Gastrocnemius medialis (tissue), 4 donors: ENCODE measurements around the gene SMC1B. TPM values are rescaled to one million over a fixed set of nuclear protein-coding genes. Genes with fewer than 3 reads are reported as not detected.

Source experiments
- ATAC-seq, 2 donors: fragments of 150-250 bp; one replicate each; pipeline ENCODE4 v1.9.1; 2016
- DNase-seq, 2 donors: peaks; one replicate each; pipeline ENCODE4 v3.0.0-alpha.2; 2019
- H3K27ac ChIP-seq, 4 donors: fragments of 200-600 bp; sonication (generic); 1 replicate in 1 of 4; 2 replicates in 3 of 4; pipeline ENCODE4 v1.5.1; 2016 to 2018; ENCODE audit warnings: mild to moderate bottlenecking in 2 of 4, moderate library complexity in 1 of 4
- H3K27me3 ChIP-seq, 3 donors: fragments of 200-600 bp; sonication (generic) in 2 of 3; 1 replicate in 1 of 3; 2 replicates in 2 of 3; pipeline versions ENCODE4 v1.5.1 to v1.6.0; 2016 to 2019; ENCODE audit warnings: mild to moderate bottlenecking in 1 of 3, moderate library complexity in 1 of 3
- H3K36me3 ChIP-seq, 2 donors: fragments of 200-600 bp; sonication (generic) in 1 of 2; one replicate each; pipeline ENCODE4 v1.5.1; 2017 to 2018
- H3K4me1 ChIP-seq, 2 donors: fragments of 200-600 bp; sonication (generic) in 1 of 2; one replicate each; pipeline ENCODE4 v1.5.1; 2016 to 2017; ENCODE audit warnings: mild to moderate bottlenecking in 2 of 2
- H3K4me3 ChIP-seq, 4 donors: fragments of 200-600 bp; sonication (generic) in 3 of 4; 1 replicate in 1 of 4; 2 replicates in 3 of 4; pipeline ENCODE4 v1.5.1; 2016 to 2019; ENCODE audit warnings: mild to moderate bottlenecking in 2 of 4
- H3K9me3 ChIP-seq, 3 donors: fragments of 200-600 bp; sonication (generic) in 2 of 3; 1 replicate in 1 of 3; 2 replicates in 2 of 3; pipeline ENCODE4 v1.5.1; 2016 to 2019
- POLR2A ChIP-seq, 2 donors: fragments of 450-650 bp; IDR thresholded peaks; one replicate each; pipeline ENCODE4 v1.6.1; 2017; ENCODE audit warnings: antibody characterized with exemption in 2 of 2, mild to moderate bottlenecking in 2 of 2, moderate library complexity in 2 of 2
- in situ Hi-C, 4 donors: fragments of 200-750 bp; cut with MboI; loops; one replicate each; pipeline versions ENCODE4 v1.15.0 to v1.8.0; 2017; ENCODE audit warnings: low sequenced_read_pairs in 4 of 4
- intact Hi-C: fragments of 100-400 bp; cut with DNase I; formaldehyde crosslinking; loops from one replicate; pipeline ENCODE4 v1.15.1; 2023; ENCODE audit warnings: low total_unique reads
- total RNA-seq, 4 donors: library from RNA; depleted of rRNA; stranded (reverse); fragments of >200 nt; gene quantifications; one replicate each; pipeline versions ENCODE4 v1.1.0 to v1.2.3, GENCODE V29; 2016
- TF ChIP-seq, protein P1 (sequence below), 5 experiments: fragments of 450-650 bp in 3 of 5; fragments of 200-600 bp in 2 of 5; sonication (generic) in 2 of 5; IDR thresholded peaks in 4 of 5; conservative IDR thresholded peaks in 1 of 5; 1 replicate in 4 of 5; 2 replicates in 1 of 5; pipeline ENCODE4 v1.5.1; 2016 to 2019; ENCODE audit warnings: antibody characterized with exemption in 5 of 5, mild to moderate bottlenecking in 3 of 5, moderate library complexity in 3 of 5

Gene SMC1B
- total RNA-seq, 4 donors from 2014 or later: not detected

DNA sequence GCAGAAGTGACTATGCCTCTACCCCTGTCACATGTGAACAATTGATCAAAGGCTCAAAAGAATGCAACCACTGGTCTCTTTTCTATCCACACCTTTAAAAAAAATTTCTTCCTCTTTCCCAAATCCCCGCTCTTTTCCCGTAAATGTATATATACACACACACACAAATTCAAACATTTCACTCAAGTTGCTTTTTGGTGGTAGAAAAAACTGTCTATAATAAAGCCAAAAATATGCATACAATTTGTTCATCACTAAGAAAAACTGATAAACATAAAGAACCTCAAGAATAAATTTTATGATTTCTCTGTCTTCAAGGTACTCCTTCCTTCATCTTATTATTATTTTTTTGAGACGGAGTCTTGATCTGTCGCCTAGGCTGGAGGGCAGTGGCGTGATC, 5.6 kb downstream of the SMC1B start:
- DNase-seq (no peak), ATAC-seq (no peak)
- no peaks in the 10 kb centered on the region for H3K9me3 ChIP-seq
- no peaks in the 10 kb centered on the region for H3K36me3 ChIP-seq
- no peak overlapping the region for H3K4me3 ChIP-seq
- in situ Hi-C loops (no loop called here), intact Hi-C loops (no loop called here)
- H3K27me3 ChIP-seq: no peaks in the 10 kb centered on the region
- H3K27ac ChIP-seq: no peak overlapping the region
- TF ChIP-seq, protein P1, sequence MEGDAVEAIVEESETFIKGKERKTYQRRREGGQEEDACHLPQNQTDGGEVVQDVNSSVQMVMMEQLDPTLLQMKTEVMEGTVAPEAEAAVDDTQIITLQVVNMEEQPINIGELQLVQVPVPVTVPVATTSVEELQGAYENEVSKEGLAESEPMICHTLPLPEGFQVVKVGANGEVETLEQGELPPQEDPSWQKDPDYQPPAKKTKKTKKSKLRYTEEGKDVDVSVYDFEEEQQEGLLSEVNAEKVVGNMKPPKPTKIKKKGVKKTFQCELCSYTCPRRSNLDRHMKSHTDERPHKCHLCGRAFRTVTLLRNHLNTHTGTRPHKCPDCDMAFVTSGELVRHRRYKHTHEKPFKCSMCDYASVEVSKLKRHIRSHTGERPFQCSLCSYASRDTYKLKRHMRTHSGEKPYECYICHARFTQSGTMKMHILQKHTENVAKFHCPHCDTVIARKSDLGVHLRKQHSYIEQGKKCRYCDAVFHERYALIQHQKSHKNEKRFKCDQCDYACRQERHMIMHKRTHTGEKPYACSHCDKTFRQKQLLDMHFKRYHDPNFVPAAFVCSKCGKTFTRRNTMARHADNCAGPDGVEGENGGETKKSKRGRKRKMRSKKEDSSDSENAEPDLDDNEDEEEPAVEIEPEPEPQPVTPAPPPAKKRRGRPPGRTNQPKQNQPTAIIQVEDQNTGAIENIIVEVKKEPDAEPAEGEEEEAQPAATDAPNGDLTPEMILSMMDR (IDR thresholded peaks at IDR 0.05 in 4 of 5, conservative IDR thresholded peaks at IDR 0.05 in 1 of 5): no peak
- no peak for TF ChIP-seq POLR2A (IDR thresholded peaks at IDR 0.05)
- H3K4me1 ChIP-seq: no peaks in the 10 kb centered on the region

DNA sequence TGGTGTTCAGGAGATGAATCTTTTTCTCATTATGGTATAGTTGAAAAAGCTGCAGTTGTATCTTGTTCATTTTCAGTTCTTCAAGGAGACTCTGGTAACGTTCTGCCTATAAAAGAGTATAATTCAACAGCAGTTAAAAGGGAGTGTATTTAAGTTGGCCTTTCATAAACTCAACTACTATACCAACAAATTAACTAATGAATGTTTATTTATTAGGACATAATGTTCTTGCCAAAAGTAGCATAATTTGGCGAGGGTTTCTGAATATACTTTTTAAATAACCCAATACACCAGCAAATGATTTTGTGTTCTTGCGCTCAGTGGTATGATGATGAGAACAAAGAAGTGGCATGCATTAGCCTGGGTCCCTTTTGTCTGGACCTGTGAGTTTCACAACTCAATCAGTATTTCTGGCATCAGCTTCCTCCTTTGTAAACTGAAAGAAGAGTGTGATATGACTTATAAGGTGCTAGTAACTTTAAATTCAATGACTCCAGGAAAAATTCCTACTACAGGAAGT, 10.9 kb downstream of the SMC1B start:
- Histone ChIP-seq H3K36me3 (no peaks in the 10 kb centered on the region), H3K4me3 (no peak overlapping the region), H3K27ac (no peak overlapping the region), H3K9me3 (no peaks in the 10 kb centered on the region), H3K27me3 (no peaks in the 10 kb centered on the region), H3K4me1 (no peaks in the 10 kb centered on the region)
- in situ Hi-C loops: no loop called here
- intact Hi-C loops: no loop called here
- no peak for TF ChIP-seq POLR2A (IDR thresholded peaks at IDR 0.05)
- TF ChIP-seq, protein P1 (IDR thresholded peaks at IDR 0.05 in 4 of 5, conservative IDR thresholded peaks at IDR 0.05 in 1 of 5): no peak
- DNase-seq (no peak), ATAC-seq (no peak)

DNA sequence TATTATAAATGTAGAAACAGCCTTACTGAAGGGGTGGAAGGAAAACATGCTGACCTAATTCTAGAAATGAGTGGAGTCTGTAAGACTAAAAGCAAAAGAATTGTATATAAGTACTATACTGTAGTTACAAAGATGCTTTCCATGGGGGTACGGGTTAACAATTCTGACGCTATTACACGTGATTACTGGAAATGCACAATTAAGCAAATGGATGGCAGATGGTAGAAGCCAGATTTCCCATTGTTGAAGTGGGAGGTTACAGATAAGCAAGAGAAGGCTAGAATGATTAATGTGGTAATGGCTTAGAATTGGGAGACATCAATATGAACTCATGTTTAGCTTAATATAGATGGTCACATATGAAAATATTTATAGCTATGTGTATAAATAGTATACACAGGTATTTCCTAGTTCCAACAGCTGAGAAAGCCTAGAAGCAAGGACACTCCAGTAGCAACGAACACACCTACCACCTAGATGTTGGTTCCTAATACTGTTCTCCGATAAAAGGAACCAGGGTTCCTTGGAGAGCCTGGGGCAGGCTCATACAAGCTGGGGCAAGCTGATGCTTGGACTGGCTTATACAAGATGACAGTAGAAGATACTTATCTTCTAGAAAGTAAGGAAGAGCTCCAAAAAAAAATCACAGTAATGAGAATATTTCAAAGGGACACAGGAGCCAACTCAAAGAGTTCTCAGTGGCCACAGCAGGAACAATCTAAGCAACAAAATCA, 13.5 kb downstream of the SMC1B start:
- Histone ChIP-seq H3K36me3 (no peaks in the 10 kb centered on the region), H3K27ac (no peak overlapping the region), H3K27me3 (no peaks in the 10 kb centered on the region), H3K9me3 (no peaks in the 10 kb centered on the region), H3K4me3 (no peak overlapping the region), H3K4me1 (no peaks in the 10 kb centered on the region)
- intact Hi-C loops: no loop called here
- TF ChIP-seq, protein P1 (IDR thresholded peaks at IDR 0.05 in 4 of 5, conservative IDR thresholded peaks at IDR 0.05 in 1 of 5): no peak
- TF ChIP-seq POLR2A (IDR thresholded peaks at IDR 0.05): no peak
- in situ Hi-C loops: no loop called here
- DNase-seq: no peak
- ATAC-seq: no peak

DNA sequence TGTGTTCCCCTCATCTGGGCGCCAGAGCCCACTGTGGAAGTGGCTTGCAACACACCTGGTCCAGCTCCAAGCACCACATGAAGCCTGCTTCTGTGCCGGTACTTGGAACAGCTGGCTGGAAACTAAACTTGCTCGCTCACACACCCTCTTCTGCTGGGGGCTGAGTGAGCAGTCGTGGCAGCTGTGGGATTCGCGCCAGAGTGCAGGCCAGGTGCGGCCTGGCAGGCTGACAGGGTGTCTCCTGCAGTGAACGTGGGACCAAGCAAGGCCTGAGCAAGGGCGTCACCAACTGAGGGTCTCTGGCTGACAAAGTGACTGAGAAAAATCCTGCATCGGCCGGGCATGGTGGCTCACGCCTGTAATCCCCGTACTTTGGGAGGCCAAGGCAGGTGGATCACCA, 15.2 kb downstream of the SMC1B start:
- Histone ChIP-seq H3K4me3 (no peak overlapping the region), H3K36me3 (no peaks in the 10 kb centered on the region), H3K4me1 (no peaks in the 10 kb centered on the region), H3K27ac (no peak overlapping the region), H3K9me3 (no peaks in the 10 kb centered on the region), H3K27me3 (no peaks in the 10 kb centered on the region)
- ATAC-seq (no peak), DNase-seq (no peak)
- intact Hi-C loops (no loop called here), in situ Hi-C loops (no loop called here)
- TF ChIP-seq, protein P1 (IDR thresholded peaks at IDR 0.05 in 4 of 5, conservative IDR thresholded peaks at IDR 0.05 in 1 of 5): no peak
- no peak for TF ChIP-seq POLR2A (IDR thresholded peaks at IDR 0.05)
